Adrenal gland (tissue), 5 donors: ENCODE measurements around the gene PFDN5.

ENCODE experiments used
- CTCF ChIP-seq, 6 experiments: fragments of 450-650 bp in 4 of 6; fragments of 200-600 bp in 2 of 6; sonication (generic) in 1 of 6; IDR thresholded peaks; 1 replicate in 5 of 6; 2 replicates in 1 of 6; pipeline versions ENCODE4 v1.5.1 to v1.8.0; 2016 to 2021; ENCODE audit warnings: antibody characterized with exemption in 6 of 6, mild to moderate bottlenecking in 2 of 6, moderate library complexity in 1 of 6
- POLR2A ChIP-seq, 2 donors: fragments of 450-650 bp; IDR thresholded peaks; one replicate each; pipeline ENCODE4 v1.6.1; 2017; ENCODE audit warnings: antibody characterized with exemption in 2 of 2, mild to moderate bottlenecking in 2 of 2, moderate library complexity in 1 of 2
- donor health status: DM: no; HTN: no; CAD: no.

GRCh38 chr12:53338017-53338416 lies 42.7 kb downstream of the PFDN5 start:
- TF ChIP-seq POLR2A (IDR thresholded peaks at IDR 0.05): no peak
- no peak for TF ChIP-seq CTCF (IDR thresholded peaks at IDR 0.05)
